Esophagus squamous epithelium (tissue), 4 donors: ENCODE results near the gene NHERF2.

ENCODE experiments used
- POLR2A ChIP-seq, 4 donors: fragments of 450-650 bp; IDR thresholded peaks; one replicate each; pipeline ENCODE4 v1.6.1; 2017; ENCODE audit warnings: antibody characterized with exemption in 4 of 4, mild to moderate bottlenecking in 4 of 4, moderate library complexity in 3 of 4
- TF ChIP-seq, protein P1 (sequence below), 6 experiments: fragments of 450-650 bp in 4 of 6; fragments of 200-600 bp in 2 of 6; sonication (generic) in 2 of 6; IDR thresholded peaks; one replicate each; pipeline ENCODE4 v1.5.1; 2016 to 2019; ENCODE audit warnings: antibody characterized with exemption in 6 of 6, mild to moderate bottlenecking in 4 of 6, moderate library complexity in 4 of 6

DNA sequence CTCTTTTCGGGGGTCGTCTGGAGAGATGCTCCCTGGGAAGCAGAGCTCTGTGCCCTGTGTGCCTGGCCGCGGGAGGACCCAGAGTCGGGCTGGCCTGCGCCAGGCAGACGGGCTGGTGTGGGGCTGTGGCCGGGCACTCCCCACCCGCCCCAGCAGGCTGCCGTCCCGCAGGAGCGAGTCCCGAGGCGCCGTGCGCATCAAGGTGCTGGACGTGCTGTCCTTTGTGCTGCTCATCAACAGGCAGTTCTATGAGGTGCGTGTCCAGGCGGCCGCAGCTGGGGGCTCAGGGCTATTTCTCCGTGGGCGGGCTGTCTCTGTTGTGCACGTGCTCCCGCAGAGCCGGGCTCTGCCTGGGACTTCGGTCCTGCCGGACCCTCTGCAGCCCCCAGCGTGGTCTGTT lies 36.1 kb downstream of the NHERF2 start:
- TF ChIP-seq, protein P1, sequence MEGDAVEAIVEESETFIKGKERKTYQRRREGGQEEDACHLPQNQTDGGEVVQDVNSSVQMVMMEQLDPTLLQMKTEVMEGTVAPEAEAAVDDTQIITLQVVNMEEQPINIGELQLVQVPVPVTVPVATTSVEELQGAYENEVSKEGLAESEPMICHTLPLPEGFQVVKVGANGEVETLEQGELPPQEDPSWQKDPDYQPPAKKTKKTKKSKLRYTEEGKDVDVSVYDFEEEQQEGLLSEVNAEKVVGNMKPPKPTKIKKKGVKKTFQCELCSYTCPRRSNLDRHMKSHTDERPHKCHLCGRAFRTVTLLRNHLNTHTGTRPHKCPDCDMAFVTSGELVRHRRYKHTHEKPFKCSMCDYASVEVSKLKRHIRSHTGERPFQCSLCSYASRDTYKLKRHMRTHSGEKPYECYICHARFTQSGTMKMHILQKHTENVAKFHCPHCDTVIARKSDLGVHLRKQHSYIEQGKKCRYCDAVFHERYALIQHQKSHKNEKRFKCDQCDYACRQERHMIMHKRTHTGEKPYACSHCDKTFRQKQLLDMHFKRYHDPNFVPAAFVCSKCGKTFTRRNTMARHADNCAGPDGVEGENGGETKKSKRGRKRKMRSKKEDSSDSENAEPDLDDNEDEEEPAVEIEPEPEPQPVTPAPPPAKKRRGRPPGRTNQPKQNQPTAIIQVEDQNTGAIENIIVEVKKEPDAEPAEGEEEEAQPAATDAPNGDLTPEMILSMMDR (IDR thresholded peaks at IDR 0.05): no peak
- TF ChIP-seq POLR2A (IDR thresholded peaks at IDR 0.05): no peak
